Stimulated activated CD4-positive, alpha-beta T cell treated with anti-CD3 and anti-CD28 coated beads, Interleukin-4, amount 100 ng/mL, for 24 hours (primary cell): ENCODE data around the gene RFXAP.
"Not testable (repeated sequence)": the region's sequence is repeated elsewhere in the genome, so short reads cannot be mapped to it uniquely, and the experiment has no call there.

Experiments used
- DNase-seq: peaks from one replicate; pipeline ENCODE4 v3.0.0-alpha.2; 2020

Gene RFXAP, protein sequence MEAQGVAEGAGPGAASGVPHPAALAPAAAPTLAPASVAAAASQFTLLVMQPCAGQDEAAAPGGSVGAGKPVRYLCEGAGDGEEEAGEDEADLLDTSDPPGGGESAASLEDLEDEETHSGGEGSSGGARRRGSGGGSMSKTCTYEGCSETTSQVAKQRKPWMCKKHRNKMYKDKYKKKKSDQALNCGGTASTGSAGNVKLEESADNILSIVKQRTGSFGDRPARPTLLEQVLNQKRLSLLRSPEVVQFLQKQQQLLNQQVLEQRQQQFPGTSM

DNA sequence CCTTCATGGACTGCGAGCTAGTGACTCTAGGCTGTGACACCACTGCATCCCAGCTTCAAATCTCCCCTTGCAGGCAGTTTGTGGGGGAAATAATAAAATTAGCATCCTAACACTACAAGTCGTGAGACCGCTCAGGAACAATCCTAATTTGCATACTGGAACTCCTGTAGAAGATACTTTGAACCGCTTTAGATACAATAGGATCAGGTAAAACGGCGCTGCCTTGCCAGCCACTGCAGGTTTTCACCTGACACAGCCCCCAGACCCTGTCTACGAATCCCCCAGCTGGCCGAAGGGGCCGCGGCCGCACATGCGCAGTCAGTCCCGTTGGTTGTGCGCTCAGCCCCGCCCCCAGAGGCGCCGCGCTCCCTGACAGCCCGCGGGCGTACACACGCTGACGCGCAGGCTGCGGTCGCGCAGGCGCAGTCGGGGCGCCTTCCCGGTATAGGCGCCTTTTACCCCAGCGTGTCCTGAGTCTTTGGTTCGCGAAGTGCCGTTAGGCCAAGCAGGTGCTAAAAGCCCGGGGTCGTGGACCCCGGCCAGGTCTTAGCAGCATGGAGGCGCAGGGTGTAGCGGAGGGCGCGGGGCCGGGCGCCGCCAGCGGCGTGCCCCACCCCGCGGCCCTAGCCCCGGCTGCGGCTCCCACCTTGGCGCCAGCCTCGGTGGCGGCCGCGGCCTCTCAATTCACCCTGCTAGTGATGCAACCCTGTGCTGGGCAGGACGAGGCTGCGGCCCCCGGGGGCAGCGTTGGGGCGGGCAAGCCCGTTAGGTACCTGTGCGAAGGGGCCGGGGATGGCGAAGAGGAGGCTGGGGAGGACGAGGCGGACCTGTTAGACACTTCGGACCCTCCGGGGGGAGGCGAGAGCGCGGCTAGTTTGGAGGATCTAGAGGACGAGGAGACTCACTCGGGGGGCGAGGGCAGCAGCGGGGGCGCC lies at the start of gene RFXAP:
RFXAP (plus strand) TSS at position 419 of the 935 bp plus-strand sequence; CDS start at position 555, 136 bp downstream.
- peak; percentile 92 for DNase-seq

DNA sequence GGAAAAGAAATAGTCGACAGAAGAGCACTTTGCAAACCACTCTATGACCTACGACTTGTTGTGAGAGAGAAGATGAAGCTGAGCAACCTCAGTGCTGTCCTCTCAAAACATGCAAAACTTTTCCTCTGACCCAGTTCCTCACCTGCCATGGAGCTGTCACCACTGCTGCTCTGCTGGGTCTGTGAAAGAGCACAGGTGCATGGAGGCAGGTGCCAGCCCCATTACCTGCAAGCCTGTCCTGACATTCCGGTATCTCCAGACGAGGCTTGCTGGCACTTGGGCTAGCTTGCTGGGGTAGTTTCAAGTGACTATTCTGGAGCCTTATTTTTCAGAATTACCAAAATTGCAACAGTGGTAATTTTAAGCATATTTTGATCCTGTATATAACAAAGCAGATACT lies 49.5 kb upstream of the RFXAP start:
- DNase-seq: no peak

DNA sequence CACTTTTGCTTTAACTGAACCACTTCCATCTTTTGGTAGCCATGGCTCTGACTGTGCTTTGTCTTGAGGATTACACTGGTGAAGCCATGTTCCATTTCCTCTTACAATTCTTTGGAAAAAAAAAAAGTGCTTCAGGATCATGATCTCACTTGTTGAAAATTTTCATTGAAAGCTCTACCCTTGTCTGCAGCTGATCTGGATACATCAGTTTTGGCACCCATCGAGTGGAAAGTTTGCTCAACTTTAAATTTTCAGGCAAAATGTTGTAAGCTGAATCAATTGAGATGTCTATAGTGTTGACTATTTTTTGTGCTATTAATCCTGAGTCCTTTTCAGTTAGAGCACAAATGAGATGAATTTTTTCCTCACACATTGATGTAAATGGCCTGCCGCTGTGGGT lies 48.3 kb upstream of the RFXAP start:
- DNase-seq: no peak

DNA sequence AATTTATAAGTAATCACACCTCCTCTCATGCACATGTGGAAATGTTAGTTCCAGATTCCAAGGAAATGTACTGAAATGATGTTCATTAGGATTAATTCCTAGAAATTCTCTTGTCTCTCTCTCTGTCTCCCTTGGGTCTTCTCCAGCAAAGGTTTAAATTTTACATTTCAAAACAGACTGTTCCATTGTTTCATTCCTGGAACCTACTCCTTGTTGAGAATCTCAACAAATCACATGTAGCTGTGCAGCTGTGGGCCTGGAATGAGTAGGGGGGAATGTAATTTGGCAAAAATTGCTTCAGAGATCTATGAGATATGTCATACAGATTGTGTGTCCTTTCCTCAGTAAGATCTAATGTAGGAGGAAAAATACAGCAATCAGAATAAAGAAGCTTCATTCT lies 46.2 kb upstream of the RFXAP start:
- DNase-seq: no peak

DNA sequence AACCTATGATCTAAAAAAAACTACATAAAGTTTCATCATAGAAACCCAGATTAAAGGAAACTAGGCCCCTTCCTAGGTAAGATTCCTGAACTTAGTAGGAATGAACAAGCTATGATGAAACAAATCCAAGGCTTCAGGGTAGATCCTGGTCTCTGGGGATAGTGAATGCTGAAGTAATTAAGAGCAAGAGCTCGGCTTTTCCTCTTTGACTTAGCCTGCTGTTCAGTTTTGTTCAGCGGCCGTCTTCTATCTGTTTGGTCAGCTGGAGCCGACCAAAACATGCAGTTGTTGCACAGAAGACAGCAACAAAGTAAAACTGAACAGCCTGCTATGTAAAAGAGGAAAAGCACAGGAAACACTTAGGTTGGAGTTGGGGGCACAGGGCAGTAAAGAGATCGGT lies 44.1 kb upstream of the RFXAP start:
- no peak for DNase-seq

DNA sequence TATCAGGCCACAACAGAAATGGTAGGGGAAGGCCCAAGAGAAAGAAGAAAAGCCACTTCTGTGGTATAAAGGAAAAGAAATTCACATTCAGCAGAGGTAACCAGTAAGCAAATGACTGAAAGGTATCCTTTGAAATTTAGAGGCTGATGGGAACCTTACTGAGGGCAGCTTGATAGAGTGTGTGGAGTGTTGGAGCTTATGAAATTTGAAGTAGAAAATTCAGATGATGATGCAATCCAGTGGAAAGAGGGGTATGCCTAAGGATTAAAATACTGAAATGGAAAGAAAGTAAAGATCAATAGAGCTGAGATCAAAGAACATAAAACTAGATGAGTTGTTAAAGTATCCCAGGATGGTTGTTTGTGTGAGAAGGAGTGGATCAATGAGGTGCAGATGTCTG lies 42.8 kb upstream of the RFXAP start:
- DNase-seq: no peak

DNA sequence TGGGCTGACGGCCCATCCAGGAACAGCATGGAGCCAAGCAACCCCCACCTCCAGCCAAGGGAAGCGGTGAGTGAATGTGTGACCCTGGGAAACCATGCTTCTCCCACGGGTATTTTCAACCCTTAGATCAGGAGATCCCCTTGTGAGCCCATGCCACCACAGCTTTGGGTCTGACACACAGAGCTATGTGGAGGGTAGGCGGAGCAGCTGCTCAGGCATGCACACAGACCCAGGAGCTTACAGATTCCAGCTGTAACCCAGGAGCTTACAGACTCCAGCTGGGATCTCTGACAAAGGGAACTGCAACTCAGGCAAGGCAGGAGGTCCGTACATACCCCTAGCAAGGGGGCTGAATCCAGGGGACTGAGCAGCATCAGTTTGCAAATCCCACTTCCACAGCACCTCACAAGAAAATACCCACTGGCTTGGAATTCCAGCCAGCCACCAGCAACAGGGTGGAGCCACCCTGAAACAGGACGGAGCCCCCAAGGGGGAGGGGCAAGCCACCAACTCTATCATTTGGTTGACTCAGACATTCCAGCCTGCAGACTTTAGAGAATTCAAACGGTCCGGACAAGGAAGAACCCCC lies 40.8 kb upstream of the RFXAP start:
- no peak for DNase-seq

DNA sequence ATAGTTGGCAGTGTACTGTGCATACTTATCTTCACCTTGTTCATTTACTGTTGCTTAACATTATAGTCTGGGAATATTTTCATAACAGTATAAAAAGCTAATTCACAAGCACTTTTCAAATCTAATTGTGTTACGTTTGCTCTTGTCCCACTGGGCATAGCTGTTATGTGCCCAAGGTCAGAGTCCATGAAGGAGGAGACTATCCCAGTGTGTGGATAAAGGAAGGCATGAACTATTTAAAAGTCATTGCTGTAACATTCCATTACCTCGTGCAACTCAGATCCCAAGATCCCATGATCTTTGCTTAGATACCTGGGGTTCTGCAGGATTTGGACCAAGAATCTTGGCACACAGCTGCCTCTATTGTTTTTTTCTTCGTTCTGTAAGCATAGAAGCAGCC lies 35.1 kb upstream of the RFXAP start:
- no peak for DNase-seq

DNA sequence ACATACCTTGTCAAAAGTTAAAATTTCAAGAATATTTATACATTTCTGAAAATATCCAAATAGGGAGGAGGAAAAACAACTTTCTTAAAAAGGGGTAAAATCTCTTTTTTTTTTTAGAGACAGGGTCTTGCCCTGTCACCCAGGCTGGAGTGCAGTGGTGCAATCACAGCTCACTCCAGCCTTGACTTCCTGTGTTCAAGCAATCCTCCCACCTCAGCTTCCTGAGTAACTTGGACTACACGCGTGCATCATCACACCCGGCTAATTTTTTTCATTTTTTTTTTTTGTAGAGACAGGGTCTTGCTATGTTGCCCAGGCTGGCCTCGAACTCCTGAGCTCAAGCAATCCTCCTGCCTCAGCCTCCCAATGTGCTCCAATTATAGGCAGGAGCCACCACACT lies 32.8 kb upstream of the RFXAP start:
- DNase-seq: not testable (repeated sequence)

DNA sequence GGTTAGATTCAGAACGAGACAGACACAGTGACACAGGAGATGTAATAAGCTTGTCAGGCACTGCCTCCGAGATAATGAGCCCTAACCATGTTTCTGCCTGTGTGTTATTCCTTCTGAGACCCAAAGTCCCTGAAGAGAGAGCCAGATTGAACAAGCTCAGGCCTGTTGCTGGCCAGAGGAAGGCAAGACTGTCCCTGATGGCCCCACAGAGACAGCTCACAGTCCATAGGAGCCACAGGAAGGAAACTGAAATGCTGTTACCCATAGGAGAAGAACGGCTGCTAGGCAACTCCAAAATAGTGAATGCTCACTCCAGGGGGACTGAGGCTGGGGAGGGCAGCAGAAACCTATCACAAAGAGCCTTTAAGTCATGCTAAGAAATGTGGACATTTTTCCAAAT lies 31.8 kb upstream of the RFXAP start:
- no peak for DNase-seq

DNA sequence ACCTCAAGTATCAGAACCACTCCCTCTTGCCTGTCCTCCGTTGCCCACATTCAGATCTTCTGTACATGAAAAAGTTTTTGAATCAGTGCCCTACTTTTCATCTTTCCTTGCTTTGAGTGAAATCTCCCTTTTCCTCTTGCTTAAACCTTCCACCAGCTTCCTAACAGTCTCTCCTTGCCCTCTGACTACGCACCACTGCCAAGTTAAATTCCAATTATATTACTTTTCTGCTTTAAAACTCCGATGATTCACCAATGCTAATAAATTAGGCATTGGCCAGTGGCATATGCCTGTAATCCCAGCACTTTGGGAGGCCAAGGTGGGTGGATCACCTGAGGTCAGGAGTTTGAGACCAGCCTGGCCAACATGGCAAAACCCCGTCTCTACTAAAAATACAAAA lies 30.7 kb upstream of the RFXAP start:
- DNase-seq: no peak

DNA sequence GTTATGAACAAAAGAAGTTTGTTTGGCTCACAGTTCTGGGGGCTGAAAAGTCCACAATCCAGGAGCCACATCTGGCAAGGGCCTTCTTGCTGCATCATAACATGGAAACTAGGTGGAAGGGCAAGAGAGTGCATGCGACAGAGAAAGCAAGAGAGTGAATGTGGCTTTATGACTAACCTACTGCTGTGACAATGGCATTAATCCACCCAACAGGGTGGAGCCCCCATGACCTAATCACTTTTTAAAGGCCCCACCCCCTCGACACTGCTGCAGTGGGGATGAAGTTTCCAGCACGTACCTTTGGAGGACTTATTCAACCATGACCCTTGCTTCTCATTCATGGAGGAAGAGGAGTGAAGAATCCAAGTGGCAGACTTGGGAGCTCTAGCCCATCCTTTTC lies 30.0 kb upstream of the RFXAP start:
- no peak for DNase-seq

DNA sequence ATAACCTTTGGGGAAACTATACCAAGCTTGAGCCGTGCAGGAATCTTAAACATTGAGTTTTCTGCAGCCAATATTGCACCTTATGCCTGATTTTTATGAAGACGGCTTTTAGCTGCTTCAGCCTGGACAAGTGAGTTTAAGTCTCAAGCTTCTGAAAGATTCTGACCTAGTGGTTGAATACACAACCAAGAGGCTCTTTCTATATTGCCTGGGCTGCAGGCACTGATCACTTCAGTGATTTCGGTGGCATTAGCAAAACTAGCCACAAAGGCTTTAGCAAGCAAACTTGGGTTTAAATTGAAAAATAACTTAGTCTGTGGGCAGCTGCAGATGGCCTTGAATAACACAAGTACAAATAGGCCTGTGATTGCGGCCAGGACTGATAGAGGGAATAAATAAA lies 29.3 kb upstream of the RFXAP start:
- DNase-seq: no peak

DNA sequence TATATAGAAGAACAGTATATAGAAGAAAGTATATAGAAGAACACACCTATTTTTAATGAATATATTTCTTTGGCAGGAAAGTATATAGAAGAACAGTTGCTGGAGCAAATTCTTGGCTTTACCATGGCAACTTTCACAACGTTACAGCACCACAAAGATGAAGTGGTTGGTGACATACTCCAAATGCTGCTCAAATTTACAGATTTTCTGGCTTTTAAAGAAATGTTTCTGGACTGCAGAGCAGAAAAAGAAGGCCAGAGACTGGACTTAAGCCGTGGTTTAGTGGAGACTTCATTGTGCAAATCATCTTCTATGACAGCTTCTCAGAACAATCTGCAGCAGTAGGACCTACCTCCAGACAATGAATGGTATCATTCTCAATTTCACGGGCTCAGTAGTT lies 24.3 kb upstream of the RFXAP start:
- no peak for DNase-seq

DNA sequence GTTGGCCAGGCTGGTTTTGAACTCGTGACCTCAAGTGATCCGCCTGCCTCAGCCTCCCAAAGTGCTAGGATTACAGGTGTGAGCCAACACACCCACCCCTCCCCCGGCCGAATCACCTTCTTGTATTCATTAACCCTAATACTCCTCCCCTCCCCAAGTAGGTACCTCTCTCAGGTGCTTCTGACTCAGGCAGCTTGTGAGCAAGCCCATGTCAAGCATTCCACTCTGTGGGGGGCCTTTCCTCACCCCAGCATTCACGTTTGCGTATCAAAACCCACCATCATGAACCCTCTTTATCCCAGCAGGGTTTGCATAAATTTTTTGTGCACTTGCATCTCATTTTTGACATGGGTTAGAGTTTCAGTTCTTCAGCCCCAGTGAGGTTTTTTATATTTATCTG lies 23.6 kb upstream of the RFXAP start:
- no peak for DNase-seq

DNA sequence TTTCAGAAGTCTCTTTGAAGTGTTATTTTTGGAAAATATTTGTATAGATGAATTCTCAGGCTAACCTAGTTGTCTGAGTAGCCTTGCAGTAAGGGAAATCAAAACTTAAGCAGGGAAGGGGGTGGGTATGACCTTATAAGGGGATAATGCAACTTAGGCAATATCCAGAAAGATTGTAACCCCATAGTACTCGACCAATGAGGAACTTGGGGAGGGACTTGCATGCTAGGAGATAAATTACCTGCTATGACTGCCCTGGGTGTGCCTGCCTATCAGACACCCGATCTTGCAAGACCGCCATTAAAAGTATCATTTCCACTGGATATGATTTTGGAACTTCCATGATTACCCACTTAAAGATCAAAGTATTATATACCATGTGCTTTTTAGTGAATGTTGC lies 23.0 kb upstream of the RFXAP start:
- no peak for DNase-seq

DNA sequence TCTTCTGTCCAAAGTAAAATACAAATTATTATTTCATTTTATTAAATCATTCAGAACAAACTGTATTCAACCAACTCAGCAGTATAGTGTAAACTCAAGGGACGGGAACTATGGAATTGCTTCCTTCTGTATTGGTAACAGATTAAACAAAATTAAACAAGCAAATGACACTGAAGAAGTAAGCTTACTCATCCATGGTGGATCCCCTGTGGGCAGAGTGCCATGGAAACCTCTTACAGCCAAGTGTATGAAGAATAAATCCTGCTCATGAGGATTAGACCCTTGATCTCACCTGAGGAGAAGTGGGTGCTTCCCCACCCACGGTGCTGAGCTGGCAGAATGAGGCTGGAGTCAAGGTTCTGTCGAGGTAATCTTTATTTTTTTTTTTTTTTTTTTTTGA lies 18.0 kb upstream of the RFXAP start:
- no peak for DNase-seq

DNA sequence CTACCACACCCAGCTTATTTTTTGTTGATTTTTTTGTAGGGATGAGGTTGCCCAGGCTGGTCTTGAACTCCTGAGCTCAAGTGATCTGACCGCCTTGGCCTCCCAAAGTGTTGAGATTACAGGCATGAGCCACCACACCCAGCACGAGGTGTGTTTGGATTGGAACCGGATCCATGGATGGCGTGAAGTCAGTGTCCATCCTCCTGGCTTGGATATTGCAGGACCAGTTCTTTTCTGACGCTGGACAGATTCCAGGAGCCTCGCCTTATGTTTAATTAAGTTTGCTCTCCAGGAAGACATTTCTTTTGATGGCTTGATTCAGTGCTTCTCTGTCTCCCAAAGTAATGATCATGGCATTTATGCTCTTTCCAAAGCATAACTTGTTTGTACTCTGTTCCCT lies 14.4 kb upstream of the RFXAP start:
- DNase-seq: no peak

DNA sequence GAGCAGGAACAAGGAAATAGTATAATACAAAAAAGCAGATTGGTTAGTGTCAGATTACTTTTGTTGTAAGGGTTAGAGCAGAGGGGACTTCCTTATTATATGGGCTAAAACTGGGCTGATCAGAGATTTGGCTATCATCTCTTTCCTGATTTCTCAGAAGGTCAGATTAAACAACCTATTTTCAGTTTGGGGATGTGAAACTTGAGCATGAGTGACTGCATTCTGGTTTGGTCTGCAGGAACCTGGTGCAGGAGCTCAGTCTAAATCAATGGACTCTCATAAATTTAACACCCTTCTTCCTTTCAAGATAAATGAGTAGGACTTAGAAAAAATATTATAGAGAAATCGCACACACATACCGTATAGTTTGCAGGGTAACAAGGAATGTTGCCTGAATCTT lies 12.9 kb upstream of the RFXAP start:
- DNase-seq: no peak

DNA sequence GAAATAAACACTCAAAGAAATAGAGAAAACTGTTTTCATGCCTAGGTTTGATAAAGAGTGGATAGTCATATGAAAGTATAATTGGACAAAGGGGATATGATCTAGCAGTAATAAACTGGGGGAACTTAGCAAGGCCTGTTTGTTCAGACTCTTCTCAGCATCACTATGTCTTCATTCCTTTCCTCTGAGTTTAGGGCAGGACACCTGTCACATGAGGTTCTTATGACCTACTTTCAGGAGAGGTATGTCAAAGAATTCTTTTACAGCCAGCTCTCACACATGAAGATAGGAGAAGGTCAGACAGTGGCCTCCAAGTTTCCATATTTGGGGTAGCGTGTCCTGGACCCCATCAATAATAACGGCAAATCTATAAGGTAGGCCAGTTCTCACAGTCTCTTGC lies 11.4 kb upstream of the RFXAP start:
- no peak for DNase-seq

DNA sequence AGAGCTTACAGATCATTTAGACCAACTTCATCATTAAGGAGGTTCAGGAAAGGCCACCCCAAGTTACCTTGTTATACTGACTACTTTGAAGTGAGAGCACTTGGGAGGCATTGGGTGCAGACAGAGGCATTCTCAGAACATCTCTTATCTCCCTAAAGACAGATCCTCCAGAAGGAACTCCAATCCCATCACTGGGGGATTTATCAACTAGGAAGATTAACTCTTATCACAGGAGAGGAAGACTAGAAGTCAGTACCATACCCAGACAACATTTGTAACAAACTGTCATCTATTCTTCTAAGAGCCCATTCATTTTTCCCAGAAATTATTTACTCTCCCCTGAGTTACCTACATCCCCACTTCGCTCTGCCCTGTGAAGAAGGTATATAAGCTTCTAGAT lies 5.8 kb upstream of the RFXAP start:
- DNase-seq: no peak

DNA sequence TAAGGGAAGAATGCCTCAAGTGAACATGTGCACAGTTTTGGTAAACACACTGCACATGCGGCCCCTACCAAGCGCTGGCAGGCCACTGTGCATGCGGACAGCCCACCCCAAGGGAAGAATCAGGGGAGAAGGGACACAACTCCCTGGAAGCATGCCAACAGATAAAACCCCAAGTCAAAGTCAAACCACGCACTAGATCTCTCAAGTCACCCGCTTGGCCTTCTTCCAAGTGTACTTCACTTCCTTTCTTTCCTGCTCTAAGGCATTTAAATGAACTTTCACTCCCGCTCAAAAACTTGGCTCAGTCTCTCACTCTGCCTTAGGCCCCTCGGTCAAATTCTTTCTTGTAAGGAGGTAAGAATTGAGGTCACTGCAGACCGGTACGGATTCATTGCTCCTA lies 4.6 kb upstream of the RFXAP start:
- DNase-seq: no peak

DNA sequence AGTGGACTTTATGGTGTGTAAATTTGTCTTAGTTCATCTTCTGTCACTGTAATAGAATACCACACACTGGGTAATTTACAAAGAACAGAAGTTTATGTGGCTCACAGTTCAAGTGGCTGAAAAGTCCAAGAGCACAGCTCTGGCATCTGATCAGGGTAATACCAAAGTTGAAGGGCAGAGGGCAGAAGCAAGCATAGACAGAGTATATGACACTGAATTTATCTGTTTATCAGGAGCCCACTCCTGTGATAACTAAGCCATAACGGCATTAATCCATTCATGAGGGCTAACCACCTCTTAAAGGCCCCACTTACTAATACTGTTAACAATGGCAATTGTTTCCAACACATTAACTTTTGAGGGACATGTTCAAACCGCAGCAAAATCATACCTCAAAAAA lies 4.0 kb upstream of the RFXAP start:
- DNase-seq: no peak
